GM18526 (cell line): ENCODE measurements around the gene PPFIA4.
A peak's percentile ranks its signal among the peaks of the same experiment; 100 is the strongest.

Experiments
- POLR2A ChIP-seq: IDR thresholded peaks from 3 replicates; pipeline ENCODE4 v1.6.1; 2011; ENCODE audit not compliant: insufficient read length; ENCODE audit errors: extremely low read depth

PPFIA4 gene

DNA sequence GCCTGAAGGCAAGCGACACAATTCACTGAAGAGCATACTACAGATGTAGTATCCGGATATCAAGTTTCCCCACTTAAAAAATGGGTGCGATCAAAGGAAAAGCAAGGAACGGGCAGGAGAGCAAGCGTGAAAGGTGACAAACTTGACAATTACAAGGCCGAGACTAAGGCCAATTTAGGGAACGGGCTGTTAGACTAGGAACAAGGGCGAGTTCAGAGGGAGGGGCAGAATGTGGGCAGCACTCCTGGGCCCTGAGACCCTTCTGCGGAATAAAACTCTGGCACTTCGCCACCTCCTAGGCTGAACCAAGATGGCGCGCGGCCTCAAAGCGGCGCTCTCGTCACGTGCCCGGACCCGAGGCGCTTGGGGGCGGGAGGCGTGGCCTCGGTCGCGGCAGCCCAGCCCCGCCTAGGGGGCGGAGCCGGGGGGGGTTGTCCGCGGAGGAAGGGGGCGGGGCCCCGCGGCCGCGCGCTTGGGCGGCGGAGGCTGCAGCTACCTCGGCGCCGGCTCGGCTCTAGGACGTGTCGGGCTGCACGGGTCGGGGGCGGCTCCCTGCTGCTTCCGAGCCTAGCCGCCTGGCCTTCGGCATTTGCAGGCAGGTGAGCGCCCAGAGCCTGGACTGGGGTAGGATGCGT, at the start of gene PPFIA4:
PPFIA4 (plus strand) TSS at position 461 of the 635 bp plus-strand sequence. CDS start 12,518 bp downstream, outside the sequence.
- TF ChIP-seq POLR2A, result peak; percentile 19

GRCh38 chr1:202976633-202977032, 49.7 kb upstream of the PPFIA4 start:
- no peak for TF ChIP-seq POLR2A

- no peak for TF ChIP-seq POLR2A
These were observed 46.8 kb upstream of the PPFIA4 start for GRCh38 chr1:202979459-202979858.

- TF ChIP-seq POLR2A, result no peak
These were observed 44.4 kb upstream of the PPFIA4 start for GRCh38 chr1:202981939-202982338.

- TF ChIP-seq POLR2A, result no peak
These were observed 43.4 kb upstream of the PPFIA4 start for GRCh38 chr1:202982715-202983430.

DNA sequence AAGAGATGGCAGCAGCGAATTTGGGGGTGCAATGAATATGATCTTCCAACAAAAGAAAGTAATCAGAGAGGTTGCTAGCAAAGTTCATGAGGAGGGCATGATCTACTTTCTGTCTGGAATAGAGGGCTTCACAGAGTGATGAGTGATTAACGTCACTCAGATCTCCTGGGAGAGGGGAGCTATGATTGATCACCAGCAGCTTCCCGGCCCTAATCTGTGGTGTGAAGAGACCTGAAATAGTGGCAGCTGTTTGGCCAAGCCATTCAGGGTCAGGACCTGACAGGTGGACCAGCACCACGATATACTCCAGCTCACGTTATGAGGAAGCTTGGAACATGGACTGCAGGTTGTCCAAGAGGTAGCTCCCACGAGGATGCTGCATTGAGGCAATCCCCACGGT, 39.0 kb upstream of the PPFIA4 start:
- no peak for TF ChIP-seq POLR2A

GRCh38 chr1:202987922-202988583, 38.2 kb upstream of the PPFIA4 start:
- TF ChIP-seq POLR2A, result no peak

DNA sequence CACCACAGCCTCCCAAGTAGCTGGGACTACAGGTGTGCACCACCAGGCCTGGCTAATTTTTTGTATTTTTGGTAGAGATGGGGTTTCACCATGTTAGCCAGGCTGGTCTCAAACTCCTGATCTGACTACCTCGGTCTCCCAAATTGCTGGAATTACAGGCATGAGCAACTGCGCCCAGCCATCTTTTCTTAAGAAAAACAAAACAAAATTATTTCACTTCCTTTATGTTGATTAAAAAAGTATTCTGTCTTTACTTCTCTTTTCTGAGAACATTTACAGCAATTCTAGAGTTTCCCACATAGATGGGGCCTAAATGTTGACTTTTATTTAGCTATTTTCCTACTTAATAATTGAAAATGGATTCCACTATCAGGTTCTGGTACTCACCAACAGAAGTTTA, 36.4 kb upstream of the PPFIA4 start:
- no peak for TF ChIP-seq POLR2A

DNA sequence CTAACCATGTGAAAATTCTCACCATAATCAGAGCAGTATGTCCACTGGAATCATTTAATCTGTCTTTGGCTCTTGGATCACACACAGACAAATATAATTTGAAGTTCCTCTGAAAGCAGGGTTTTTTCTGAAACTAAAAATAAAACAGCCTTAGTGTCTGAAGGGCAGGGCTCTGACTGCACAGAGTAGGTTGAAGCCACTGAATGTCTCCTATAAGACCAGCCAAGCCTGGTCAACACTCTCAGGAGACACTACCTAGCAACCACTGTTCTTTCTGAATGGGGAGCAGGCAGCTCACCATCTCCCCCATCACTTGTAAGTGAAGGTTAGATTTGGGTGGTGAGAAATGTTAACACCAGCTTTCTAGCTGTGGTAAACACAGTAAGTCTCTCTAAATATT, 35.2 kb upstream of the PPFIA4 start:
- no peak for TF ChIP-seq POLR2A

GRCh38 chr1:202994756-202995155, 31.5 kb upstream of the PPFIA4 start:
- TF ChIP-seq POLR2A, result no peak

- no peak for TF ChIP-seq POLR2A
These were observed 27.2 kb upstream of the PPFIA4 start for GRCh38 chr1:202998836-202999750.

- no peak for TF ChIP-seq POLR2A
These were observed 25.9 kb upstream of the PPFIA4 start for GRCh38 chr1:203000217-203000944.

- no peak for TF ChIP-seq POLR2A
These were observed 24.3 kb upstream of the PPFIA4 start for GRCh38 chr1:203001986-203002385.

GRCh38 chr1:203002951-203003350, 23.3 kb upstream of the PPFIA4 start:
- TF ChIP-seq POLR2A, result no peak
